NCI-H1417 (cell line): ENCODE measurements around the gene UNC13B.
"Not testable (repeated sequence)": the region's sequence is repeated elsewhere in the genome, so short reads cannot be mapped to it uniquely, and the experiment has no call there.

Experiments used
- DNase-seq, 3 experiments: peaks; one replicate each; lab custom pipeline; 2025; lab: John Stamatoyannopoulos, UW

UNC13B gene

DNA sequence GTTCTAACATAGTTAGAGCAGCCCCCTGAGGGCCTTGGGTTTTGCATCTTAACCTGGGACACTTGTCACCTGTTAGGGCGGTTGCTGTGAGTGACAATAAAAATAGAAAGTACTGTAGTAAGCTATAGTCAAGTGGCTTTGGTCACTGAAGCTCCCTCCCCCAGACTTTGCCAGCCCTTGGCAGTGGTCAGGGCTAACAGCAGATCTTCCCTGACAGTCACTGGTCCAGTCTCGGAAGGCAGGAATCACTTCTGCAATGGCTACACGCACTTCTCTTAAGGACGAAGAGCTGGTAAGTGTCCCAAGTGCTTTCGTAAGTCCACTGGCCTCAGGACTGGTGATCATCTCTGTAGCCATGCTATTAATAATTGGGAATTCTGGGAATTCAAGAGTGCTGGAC is 213.1 kb downstream of the UNC13B start:
- DNase-seq: no peak

- DNase-seq: no peak
These were observed 218.2 kb downstream of the UNC13B start for GRCh38 chr9:35380039-35380438.

GRCh38 chr9:35380619-35381018 is 218.8 kb downstream of the UNC13B start:
- DNase-seq: no peak

GRCh38 chr9:35385042-35385441 is 223.2 kb downstream of the UNC13B start:
- DNase-seq: no peak

DNA sequence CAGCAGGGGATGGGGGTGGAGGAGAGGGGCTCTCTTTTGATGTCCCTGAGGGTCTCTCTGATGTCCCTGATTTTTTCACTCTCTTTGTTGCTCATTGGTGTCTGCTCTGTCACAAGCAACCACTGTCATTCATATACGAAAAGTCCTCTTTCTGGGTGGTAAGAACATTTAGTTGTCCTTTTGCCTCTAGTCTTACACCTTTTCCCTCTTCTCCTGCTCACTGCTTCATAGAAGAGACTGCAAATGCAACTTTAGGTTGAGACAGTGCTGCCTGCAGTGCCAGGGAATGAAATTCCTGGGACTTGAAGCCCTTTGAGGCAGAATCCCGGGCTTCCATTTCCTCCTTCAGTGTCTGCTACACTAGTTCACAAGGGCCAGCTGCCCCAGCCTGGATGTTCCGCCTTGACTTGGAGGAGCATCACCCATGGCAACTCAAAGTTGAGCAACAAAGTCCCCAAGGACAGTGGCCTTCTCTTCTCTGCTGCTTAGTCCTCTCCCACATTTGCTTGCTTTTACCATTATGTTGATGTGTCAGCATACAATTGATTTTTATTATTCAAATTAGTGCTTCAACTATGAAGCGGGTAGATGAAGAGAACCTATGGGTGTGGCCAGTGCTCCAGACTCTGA is 233.4 kb downstream of the UNC13B start:
- no peak for DNase-seq

- DNase-seq: no peak
These were observed 233.9 kb downstream of the UNC13B start for GRCh38 chr9:35395706-35396101.

- DNase-seq: no peak
These were observed 234.9 kb downstream of the UNC13B start for GRCh38 chr9:35396560-35397215.

- no peak for DNase-seq
These were observed 235.4 kb downstream of the UNC13B start for GRCh38 chr9:35397216-35397698.

- DNase-seq: no peak
These were observed 236.1 kb downstream of the UNC13B start for GRCh38 chr9:35397923-35398322.

GRCh38 chr9:35398651-35399335 is 237.0 kb downstream of the UNC13B start:
- no peak for DNase-seq

GRCh38 chr9:35404865-35405264 is 243.1 kb downstream of the UNC13B start:
- DNase-seq: no peak

DNA sequence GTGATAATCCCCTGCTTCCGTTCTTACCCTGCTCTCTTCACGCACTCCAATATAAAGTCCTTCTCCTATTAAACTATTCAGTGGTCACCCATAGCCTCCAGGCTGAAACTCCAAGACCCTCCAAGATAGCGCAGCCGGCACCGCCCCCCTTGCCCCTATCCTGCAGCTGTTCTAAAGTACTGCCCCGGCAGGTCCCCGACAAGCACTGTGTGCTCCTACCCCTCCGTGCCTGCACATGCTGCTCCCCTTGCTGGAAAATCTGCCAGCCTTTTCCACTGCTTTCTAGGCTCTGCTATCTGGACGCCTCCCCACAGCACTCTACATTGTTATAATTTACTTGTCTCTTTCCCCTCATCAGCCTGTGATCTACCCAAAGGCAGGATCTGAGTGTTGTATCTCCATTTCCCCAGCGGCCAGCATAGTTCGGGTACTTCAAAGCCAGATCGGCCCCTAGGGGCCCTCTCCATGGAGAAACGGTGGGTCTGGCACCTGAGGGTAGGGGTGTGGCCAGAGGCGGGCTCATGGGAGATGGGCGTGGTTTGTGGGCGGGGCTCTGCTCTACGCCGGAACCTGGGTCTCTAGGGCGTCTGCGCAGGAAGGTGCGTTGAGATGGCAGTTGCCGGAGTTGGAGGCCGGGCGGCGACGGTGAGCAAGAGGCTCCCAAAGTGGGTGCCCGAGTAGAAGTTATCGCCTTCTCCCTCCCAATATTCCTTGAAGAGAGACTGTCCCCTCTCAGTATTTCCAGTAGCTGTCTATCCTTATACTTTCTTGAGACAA is 244.6 kb downstream of the UNC13B start:
- no peak for DNase-seq

- DNase-seq: no peak
These were observed 246.0 kb downstream of the UNC13B start for GRCh38 chr9:35407846-35408245.

GRCh38 chr9:35409434-35409833 is 247.6 kb downstream of the UNC13B start:
- not testable (repeated sequence) for DNase-seq

GRCh38 chr9:35414889-35415288 is 253.1 kb downstream of the UNC13B start:
- peak in 1 of 3 experiments; percentile 32 for DNase-seq

DNA sequence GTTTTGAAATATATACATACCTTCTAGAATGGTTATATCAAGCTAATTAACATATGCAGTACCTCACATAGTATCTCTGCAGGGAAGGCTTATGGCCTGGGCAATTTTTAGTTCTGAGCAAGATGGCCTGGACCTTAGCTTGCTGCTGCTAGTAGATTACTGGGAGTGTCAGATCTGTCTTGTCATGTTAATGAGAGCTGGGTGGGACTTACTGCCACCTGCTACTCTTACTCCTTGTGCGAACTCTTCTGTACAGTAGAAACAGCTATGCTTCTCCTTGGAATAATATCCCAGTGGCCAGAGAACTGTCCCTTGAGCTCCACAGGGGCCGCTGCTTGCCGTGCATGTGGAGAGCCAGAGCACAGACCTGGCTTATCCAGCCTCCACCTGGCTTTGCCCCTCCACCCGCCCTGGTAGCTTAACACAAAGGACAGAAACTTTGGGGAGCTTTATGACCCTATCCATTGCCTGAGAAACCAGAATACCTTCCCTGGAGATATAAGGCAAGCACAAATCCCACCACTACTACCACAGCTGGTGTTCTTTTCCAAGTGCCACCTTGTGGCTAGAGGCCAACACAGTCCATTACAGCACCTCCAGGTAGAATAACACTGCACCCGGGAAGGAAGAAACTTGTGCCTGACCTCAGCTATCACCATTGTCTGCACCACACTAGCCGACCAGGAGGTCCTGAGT is 253.7 kb downstream of the UNC13B start:
- no peak for DNase-seq

GRCh38 chr9:35416098-35416427 is 254.3 kb downstream of the UNC13B start:
- DNase-seq: no peak

- no peak for DNase-seq
These were observed 260.5 kb downstream of the UNC13B start for GRCh38 chr9:35422346-35422745.

DNA sequence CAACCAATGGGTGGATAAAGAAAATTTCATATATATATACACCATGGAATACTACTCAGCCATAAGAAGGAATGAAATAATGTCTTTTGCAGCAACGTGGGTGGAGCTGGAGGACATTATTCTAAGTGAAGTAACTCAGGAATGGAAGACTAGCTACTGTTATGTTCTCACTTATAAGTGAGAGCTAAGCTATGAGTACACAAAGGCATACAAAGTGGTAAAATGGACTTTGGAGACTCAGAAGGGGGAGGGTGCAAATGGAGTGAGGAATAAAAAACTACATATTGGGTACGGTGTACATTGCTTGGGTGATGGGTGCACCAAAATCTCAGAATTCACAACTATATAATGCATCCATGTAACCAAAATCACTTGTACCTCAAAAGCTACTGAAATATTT is 260.9 kb downstream of the UNC13B start:
- DNase-seq: no peak

DNA sequence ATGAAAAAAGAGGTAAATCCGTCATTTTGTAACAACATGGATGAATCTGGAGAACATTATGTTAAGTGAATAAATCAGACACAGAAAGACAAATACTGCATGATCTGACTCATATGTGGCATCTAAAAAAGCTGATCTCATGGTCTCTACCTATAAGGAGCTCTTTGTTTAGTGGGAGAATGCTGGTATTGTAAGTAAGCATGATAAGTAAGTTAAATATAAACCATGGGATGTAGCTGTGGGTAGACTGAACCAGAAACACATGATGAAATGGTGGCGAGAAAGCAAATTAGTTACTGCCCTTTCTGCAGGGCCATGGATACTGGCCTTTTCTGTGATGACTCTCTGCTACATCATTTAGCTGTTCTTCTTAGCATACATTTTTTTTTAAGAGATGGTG is 261.7 kb downstream of the UNC13B start:
- DNase-seq: no peak

- DNase-seq: no peak
These were observed 262.8 kb downstream of the UNC13B start for GRCh38 chr9:35424356-35425352.
